ENCODE data around the gene TMEM121.

TMEM121 gene

GRCh38 chr14:105480199-105480746 is 46.1 kb upstream of the TMEM121 start:
- TF ChIP-seq, protein P1, sequence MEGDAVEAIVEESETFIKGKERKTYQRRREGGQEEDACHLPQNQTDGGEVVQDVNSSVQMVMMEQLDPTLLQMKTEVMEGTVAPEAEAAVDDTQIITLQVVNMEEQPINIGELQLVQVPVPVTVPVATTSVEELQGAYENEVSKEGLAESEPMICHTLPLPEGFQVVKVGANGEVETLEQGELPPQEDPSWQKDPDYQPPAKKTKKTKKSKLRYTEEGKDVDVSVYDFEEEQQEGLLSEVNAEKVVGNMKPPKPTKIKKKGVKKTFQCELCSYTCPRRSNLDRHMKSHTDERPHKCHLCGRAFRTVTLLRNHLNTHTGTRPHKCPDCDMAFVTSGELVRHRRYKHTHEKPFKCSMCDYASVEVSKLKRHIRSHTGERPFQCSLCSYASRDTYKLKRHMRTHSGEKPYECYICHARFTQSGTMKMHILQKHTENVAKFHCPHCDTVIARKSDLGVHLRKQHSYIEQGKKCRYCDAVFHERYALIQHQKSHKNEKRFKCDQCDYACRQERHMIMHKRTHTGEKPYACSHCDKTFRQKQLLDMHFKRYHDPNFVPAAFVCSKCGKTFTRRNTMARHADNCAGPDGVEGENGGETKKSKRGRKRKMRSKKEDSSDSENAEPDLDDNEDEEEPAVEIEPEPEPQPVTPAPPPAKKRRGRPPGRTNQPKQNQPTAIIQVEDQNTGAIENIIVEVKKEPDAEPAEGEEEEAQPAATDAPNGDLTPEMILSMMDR (conservative IDR thresholded peaks at IDR 0.05; ENCODE audit: control insufficient read depth, insufficient read depth, low read depth, low read length) = no peak
- H3K4me3 ChIP-seq (ENCODE audit: control insufficient read depth, low read depth, low read length) = no peak overlapping the region
- no peak for DNase-seq (ENCODE audit: low read depth)

DNA sequence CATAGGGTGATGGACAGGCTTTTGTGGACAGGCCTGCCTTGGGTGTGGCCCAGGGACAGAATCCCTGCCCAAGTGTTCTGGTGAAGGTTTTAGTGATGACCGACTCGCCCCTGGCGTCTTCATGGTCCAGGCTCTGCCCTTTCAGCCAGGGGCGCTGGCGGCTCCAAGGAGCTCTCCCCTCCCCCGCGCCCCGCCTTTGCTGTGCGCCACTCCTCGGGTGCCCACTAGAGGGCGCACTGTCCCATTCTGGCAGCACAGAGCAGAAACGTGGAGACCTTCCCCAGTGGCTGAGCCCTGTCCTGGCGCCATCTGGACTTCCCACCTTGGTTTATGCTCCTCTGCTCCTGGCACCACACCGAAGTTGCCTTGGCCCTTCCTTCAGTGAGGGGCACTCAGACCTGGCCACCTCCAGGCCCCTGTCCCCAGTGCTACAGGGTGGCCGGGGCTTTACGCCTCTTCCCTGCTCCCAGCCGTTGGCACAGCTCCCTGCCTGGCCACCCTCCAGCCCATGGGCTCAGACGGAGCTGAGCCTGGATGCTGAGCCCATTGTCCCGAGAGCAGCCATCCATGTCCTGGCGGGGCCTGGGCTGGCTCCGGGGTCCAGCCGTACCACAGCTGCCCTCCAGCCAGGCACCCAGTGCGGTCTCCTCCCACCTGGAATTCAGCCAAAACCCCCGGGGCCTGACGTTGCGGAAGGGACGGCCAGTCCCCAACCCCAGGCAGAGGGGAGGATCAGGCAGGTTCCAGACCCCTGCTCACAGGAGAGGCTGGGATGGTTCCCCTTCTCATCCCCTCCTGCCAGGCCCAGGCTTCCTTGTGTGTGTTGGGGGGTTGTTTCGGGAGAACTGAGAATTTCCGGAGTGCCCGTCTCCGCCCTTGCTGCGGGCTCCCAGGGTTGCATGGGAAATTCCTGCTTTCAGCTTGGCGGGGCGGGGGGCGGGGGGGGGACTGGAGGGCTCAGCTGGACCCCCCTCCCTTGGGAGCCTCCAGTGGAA is 45.3 kb upstream of the TMEM121 start:
- DNase-seq (ENCODE audit: low read depth) = peak; percentile 81
- peak overlapping the region; percentile 56 for H3K4me3 ChIP-seq (ENCODE audit: control insufficient read depth, low read depth, low read length)
- TF ChIP-seq, protein P1 (conservative IDR thresholded peaks at IDR 0.05; ENCODE audit: control insufficient read depth, insufficient read depth, low read depth, low read length) = peak; percentile 96

DNA sequence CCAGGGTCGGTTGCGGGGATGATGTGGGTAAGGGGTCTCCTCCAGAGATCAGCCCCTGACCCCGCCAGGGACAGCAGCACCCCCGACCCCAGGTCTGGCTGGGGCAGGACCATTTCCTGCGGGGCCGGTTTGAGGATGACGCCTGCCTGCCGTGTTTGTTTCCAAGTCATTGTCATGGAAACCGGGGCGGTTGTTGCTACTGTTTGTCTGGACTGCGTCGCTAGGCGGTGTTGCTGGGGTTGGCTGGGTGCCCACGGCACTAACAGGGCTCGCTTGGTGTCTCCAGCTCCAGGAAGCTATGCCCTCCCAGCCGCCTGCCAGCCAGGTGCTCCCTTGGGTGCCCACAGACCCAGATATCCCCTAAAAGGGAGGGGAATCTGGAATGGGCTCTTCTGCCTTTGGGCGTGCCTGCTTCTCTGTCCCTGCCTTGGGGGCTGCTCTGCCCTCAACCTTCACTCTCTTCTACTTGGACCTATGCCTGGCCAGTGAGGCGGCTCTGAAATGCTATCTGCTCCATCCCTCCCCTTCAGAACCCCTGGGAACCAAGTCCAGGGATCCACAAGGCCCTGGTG is 44.4 kb upstream of the TMEM121 start:
- peak overlapping the region; percentile 35 for H3K4me3 ChIP-seq (ENCODE audit: control insufficient read depth, low read depth, low read length)
- DNase-seq (ENCODE audit: low read depth) = peak; percentile 96
- TF ChIP-seq, protein P1 (conservative IDR thresholded peaks at IDR 0.05; ENCODE audit: control insufficient read depth, insufficient read depth, low read depth, low read length) = no peak

- H3K4me3 ChIP-seq (ENCODE audit: control insufficient read depth, low read depth, low read length) = no peak overlapping the region
- DNase-seq (ENCODE audit: low read depth) = no peak
- TF ChIP-seq, protein P1 (conservative IDR thresholded peaks at IDR 0.05; ENCODE audit: control insufficient read depth, insufficient read depth, low read depth, low read length) = no peak
Measured at GRCh38 chr14:105482486-105483110, 43.8 kb upstream of the TMEM121 start.

DNA sequence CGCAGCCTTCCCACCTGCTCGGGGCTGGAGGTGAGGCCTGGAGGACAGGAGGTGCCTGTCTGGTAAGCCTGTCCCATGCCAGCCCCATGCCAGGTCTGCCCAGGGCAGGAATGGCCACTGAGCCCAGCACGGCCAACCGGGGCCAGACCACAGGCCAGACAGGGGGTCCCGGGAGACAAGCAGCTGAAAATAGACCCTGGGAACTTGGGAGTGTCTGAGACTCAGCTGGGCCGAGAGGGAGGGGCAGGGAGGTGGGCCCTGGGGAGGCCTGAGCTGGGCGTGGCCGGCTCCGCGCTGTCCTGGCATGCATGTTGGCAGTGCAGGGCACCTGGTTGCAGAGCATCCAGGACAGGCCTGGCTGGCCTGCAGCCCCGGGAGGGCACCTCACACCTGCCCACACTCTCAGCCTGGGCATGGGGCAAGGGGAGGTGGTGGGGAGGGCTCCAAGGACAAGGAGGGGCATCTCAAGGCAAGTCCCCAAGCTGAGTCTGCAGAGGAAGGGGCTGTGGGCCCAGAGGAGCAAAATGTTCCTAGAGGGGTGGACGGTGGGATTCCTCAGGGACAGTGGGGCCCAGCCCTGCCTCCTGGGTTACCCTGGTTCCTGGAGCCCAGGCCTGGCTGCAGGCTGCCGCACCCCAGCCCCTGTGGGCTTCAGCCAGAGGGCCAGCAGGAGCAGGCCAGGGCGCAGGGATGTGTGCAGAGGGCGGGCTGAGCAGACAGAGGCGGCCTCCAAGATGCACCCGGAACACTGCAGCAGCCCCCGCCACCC is 42.9 kb upstream of the TMEM121 start:
- DNase-seq (ENCODE audit: low read depth) = no peak
- no peak overlapping the region for H3K4me3 ChIP-seq (ENCODE audit: control insufficient read depth, low read depth, low read length)
- TF ChIP-seq, protein P1 (conservative IDR thresholded peaks at IDR 0.05; ENCODE audit: control insufficient read depth, insufficient read depth, low read depth, low read length) = no peak
